Measurements from ENCODE around the gene SLC25A18.
"Not testable (repeated sequence)": the region's sequence is repeated elsewhere in the genome, so short reads cannot be mapped to it uniquely, and the experiment has no call there.

Gene SLC25A18

DNA sequence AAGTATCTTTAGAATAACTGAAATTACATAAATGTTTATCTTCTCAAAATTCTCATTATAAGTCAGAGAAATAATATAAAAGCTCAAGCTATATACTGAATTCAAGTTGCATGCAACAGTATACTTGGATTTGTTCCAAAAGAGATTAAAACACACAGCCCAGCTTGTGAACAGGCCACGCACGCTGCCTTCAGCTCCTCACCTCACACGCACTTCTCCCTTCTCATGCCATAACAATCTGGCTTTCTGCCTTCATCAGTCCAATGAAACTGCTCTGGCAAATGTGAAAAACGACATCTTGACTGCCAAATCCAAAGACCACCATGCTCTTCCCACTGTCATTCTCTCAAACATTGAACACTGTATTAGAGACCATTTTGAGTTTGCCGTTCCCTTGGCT is 43.2 kb downstream of the SLC25A18 start:
- no peak for DNase-seq (ENCODE audit: low read depth in 3 of 3, low spot score in 1 of 3)

GRCh38 chr22:17607891-17608521 is 44.7 kb downstream of the SLC25A18 start:
- DNase-seq (ENCODE audit: low read depth in 3 of 3, low spot score in 1 of 3) = no peak

DNA sequence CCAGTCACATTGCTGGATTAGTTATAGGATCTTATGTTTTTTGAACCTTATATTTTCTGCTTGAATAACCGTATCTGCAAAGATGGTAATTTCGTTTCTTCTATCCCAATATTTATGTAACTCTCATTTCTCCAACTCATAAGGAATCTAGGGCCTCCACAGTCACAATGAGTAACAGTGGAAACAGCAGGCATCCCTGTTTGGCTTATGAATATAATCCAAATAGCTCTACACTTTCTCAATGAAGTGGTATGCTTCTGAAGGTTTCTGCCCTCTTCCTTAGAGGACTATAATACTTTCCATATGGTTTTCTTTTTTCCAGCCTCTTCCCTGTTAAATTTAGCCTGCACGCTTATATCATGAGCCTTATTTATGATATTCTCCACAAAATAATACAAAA is 48.8 kb downstream of the SLC25A18 start:
- DNase-seq (ENCODE audit: low read depth in 3 of 3, low spot score in 1 of 3) = no peak

- DNase-seq (ENCODE audit: low read depth in 3 of 3, low spot score in 1 of 3) = no peak
Measured at GRCh38 chr22:17613280-17613679, 50.0 kb downstream of the SLC25A18 start.

- DNase-seq (ENCODE audit: low read depth in 3 of 3, low spot score in 1 of 3) = no peak
Measured at GRCh38 chr22:17627961-17628405, 64.7 kb downstream of the SLC25A18 start.

- DNase-seq (ENCODE audit: low read depth in 3 of 3, low spot score in 1 of 3) = peak; percentile 80 to 92 (median 85)
Measured at GRCh38 chr22:17628406-17629172, 65.3 kb downstream of the SLC25A18 start, which contains the start of gene ATP6V1E1. TSS of gene ATP6V1E1 (minus strand) at chr22:17628749. CDS start at chr22:17628635, 114 bp downstream.

DNA sequence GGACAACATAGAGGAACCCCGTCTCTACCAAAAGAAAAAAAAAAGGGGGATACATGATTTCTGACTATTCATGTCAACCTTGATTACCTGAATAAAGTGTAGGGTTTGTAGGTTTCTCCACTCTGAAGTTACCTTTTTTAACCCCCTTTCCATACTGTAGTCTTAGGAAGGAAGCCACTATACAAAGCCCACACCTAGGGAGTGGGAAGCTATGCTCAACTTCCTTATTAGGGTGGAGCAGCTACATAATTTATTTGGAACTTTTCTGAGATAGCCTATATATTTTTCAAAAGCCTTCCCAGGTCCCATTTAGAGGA is 65.8 kb downstream of the SLC25A18 start:
- no peak for DNase-seq (ENCODE audit: low read depth in 3 of 3, low spot score in 1 of 3)

DNA sequence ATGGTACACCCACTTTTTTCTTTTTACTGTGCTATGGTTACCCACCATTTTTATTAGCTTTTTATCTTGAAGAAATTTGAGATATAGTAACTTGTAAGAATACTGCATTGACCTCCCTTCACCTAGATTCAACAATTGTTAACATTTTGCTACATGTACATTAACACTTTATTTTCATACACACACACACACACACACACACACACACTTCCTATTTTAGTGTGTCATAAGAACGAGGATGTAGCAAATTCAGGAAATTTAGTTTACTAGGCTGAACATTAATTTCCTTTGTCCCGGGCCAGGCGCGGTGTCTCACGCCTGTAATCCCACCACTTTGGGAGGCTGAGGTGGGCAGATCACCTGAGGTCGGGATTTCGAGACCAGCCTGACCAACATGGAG is 66.3 kb downstream of the SLC25A18 start:
- DNase-seq (ENCODE audit: low read depth in 3 of 3, low spot score in 1 of 3) = no peak

- no peak for DNase-seq (ENCODE audit: low read depth in 3 of 3, low spot score in 1 of 3)
Measured at GRCh38 chr22:17631076-17631565, 67.8 kb downstream of the SLC25A18 start.

GRCh38 chr22:17633217-17633997 is 70.1 kb downstream of the SLC25A18 start:
- no peak for DNase-seq (ENCODE audit: low read depth in 3 of 3, low spot score in 1 of 3)

- no peak for DNase-seq (ENCODE audit: low read depth in 3 of 3, low spot score in 1 of 3)
Measured at GRCh38 chr22:17633998-17634323, 70.7 kb downstream of the SLC25A18 start.

- no peak for DNase-seq (ENCODE audit: low read depth in 3 of 3, low spot score in 1 of 3)
Measured at GRCh38 chr22:17634696-17635095, 71.4 kb downstream of the SLC25A18 start.

DNA sequence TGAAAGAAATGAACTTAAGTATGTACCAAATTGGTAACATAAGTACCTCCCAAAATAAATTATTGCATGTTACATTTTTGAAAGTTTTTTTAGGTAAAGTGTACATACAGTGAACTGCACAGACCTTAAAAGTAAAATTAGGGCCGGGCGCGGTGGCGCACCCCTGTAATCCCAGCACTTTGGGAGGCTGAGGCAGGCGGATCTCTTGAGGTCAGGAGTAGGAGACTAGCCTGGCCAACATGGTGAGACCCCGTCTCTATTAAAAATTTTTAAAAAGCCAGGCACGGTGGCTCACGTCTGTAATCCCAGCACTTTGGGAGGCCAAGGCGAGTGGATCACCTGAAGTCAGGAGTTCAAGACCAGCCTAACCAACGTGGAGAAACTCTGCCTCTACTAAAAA is 73.6 kb downstream of the SLC25A18 start:
- DNase-seq (ENCODE audit: low read depth in 3 of 3, low spot score in 1 of 3) = not testable (repeated sequence)

DNA sequence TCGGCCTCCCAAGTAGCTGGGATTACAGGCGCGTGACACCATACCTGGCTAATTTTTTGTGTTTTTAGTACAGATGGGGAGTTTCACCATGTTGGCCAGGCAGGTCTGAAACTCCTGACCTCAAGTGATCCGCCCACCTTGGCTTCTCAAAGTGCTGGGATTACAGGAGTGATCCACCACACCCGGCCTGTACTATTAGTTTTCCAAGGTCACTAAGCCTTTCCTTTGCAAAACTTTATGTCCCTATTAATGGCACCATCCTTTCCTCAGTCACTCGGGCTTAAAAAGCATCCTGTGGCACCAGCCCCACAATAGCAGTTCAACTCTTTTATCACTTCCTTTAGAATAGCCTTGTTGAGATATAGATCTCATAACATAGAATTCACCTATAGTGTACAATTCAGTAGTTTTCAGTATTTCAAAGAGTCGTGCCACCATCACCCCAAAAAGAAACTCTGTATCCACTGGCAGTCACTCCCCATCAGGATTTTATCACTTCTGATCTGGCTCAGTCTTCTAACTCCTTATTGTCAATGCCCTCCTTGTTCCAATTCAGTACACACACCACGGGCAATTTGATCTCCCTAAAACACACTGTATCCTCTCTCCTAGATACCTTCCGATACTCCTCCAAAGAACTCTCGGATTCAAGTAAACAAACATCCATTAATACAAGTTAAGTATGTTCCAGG is 74.3 kb downstream of the SLC25A18 start:
- no peak for DNase-seq (ENCODE audit: low read depth in 3 of 3, low spot score in 1 of 3)

DNA sequence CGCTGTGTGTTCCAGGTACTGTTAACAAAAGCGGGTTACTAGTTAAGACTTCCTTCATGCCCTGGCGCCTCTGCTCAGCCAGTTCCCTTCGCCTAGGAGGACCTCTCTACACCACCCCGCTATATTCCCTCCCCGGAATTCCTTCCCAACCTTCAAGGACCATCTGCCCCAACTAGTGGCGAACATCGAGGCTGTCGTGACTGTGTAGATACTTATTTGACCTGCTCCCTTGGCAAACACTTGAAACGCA is 74.8 kb downstream of the SLC25A18 start:
- DNase-seq (ENCODE audit: low read depth in 3 of 3, low spot score in 1 of 3) = no peak

- peak; percentile 64 to 81 (median 68) for DNase-seq (ENCODE audit: low read depth in 3 of 3, low spot score in 1 of 3)
Measured at GRCh38 chr22:17638432-17639246, 75.3 kb downstream of the SLC25A18 start, which contains the start of gene BCL2L13. TSS of gene BCL2L13 (plus strand) at chr22:17638757. CDS start at chr22:17655712, 16,955 bp downstream.

DNA sequence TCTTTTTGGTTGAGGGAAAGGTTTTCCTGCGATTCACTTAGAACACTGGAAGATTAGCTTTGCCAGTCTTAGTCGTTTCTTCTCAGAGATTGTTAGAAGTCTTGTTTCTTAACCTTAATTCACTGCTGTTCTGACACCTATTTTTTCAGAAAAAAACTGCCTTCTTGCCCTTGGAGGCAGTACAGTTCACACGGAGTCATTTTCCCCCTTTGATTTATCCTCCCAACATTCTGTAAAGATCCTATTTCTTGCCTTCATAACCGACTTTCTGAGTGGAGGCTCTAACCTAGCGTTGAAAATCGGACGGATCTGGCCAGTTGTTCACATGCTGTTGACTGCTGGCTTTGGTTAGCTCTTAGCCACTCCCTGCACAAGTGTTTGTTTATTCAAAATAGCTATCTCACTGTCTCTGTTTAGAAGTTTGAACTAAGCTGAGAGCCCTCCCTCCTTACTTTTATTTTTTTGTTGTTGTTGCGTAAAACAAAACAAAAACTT is 76.0 kb downstream of the SLC25A18 start:
- DNase-seq (ENCODE audit: low read depth in 3 of 3, low spot score in 1 of 3) = no peak
